Effector memory CD8-positive, alpha-beta T cell (primary cell): Measurements from ENCODE around the gene PPP1R13B.

Experiments
- ATAC-seq: fragments of 150-1000 bp; cut with Tn5 transposase; replicated peaks from 2 replicates; pipeline ENCODE4 v1.10.0; 2021; ENCODE audit warnings: mild to moderate bottlenecking, moderate library complexity
- DNase-seq, 3 experiments: peaks; one replicate each; pipeline ENCODE4 v3.0.0; 2021
- H3K27ac Mint-ChIP-seq, 2 donors: one replicate each; pipeline ENCODE4 v1.8.0; 2022; ENCODE audit warnings: mild to moderate bottlenecking in 2 of 2, mixed read lengths in 2 of 2, moderate library complexity in 2 of 2
- H3K27me3 Mint-ChIP-seq, 2 donors: one replicate each; pipeline ENCODE4 v1.8.0; 2022; ENCODE audit warnings: mixed read lengths in 2 of 2
- H3K36me3 Mint-ChIP-seq: one replicate; pipeline ENCODE4 v1.8.0; 2022; ENCODE audit warnings: mild to moderate bottlenecking, moderate library complexity, mixed read lengths; ENCODE audit not compliant: insufficient read depth
- H3K4me1 Mint-ChIP-seq, 2 donors: one replicate each; pipeline ENCODE4 v1.8.0; 2022; ENCODE audit warnings: low read depth in 2 of 2, mixed read lengths in 2 of 2
- H3K4me3 Mint-ChIP-seq, 2 donors: one replicate each; pipeline ENCODE4 v1.8.0; 2022; ENCODE audit warnings: mild to moderate bottlenecking in 2 of 2, mixed read lengths in 2 of 2, moderate library complexity in 2 of 2
- H3K9me3 Mint-ChIP-seq, 2 donors: one replicate each; pipeline ENCODE4 v1.8.0; 2022; ENCODE audit warnings: mixed read lengths in 2 of 2

The PPP1R13B gene

DNA sequence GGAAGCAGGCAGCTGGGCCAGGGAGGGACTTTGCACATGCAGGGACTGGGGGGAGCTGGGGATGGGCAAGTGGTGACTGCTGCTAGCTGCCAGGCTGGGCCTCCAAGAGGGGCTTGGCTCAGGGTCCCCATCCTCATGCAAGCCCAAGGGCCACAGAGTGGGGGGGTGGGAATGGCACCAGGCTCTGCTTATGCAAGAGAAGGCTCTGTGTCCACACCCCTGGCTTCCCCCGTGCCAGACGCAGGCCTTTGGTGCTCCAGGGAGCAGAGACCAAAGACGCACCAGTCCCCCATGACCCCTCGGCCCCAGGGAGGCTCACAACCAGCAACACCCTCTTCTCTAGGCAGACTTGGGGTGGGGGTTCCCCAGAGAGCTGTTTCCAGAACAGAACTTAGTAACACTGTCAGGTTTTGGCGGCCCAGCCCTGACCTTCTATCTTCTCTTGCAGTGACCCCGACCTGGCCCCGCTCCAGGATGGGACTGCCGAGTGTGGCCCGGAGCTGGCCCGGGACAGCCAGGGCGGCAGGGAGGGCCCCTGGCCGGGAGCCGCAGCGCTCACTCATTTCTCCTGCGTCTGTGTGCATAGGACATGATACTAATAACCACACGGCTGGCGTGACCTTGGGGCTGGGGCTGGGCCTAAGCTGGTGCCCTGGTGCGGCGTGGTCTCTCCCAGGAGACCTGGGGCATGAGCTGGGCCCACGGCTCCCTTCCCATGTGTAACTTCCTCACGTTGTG, 146.5 kb downstream of the PPP1R13B start:
- no peak for ATAC-seq
- Mint-ChIP-seq H3K27me3 (no peaks in the 10 kb centered on the region), H3K36me3 (peaks cover 24% of the 10 kb centered on the region), H3K4me1 (peaks cover 5 to 12% of the 10 kb centered on the region in 2 donors), H3K9me3 (no peaks in the 10 kb centered on the region), H3K4me3 (no peak overlapping the region), H3K27ac (no peak overlapping the region)
- no peak for DNase-seq

DNA sequence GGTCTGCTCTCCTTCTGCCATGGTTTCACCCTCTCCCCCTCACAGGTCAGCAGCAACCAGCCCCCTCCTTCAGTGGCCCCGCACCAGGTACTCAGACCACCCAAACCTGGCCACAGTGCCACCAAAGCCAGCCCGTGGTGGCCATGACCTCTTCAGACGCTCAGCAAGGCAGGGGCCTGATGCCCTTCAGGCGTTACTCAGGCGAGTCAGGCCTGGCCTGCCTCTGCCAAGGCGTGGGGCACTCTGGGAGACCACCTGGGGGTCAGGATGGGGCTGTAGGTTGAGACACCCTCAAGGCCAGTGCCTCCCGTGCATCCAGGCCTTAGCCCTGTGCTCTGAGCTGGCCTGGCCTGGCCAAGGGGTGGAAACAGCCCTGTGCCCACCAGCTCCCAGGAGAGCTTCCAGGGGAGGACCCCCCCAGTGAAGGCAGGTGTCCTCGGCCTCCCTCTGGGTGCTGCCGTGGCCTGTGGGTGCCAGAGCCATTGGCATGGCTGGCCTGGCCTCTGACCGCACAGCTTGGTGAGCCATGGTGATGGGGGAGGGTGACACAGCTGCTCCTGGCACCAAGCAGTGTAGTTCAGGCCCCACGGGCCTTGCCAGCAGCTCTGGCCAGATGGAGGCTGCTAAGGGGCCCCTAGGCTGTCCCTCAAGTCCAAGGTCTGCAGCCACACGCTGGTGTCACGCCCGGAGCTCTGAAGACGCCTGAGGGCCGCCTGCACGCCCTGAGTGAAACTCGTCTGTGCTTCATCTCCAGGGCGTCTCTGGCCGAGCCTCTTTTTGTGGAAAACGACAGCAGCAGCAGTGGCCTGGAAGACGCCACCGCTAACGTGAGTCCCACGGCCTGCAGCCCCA, 147.2 kb downstream of the PPP1R13B start:
- Mint-ChIP-seq H3K4me1 (peaks cover 8 to 14% of the 10 kb centered on the region in 2 donors), H3K4me3 (no peak overlapping the region), H3K27ac (peak overlapping the region; percentile 69 to 77), H3K9me3 (no peaks in the 10 kb centered on the region), H3K27me3 (no peaks in the 10 kb centered on the region), H3K36me3 (peaks cover 24% of the 10 kb centered on the region)
- DNase-seq (no peak), ATAC-seq (no peak)

DNA sequence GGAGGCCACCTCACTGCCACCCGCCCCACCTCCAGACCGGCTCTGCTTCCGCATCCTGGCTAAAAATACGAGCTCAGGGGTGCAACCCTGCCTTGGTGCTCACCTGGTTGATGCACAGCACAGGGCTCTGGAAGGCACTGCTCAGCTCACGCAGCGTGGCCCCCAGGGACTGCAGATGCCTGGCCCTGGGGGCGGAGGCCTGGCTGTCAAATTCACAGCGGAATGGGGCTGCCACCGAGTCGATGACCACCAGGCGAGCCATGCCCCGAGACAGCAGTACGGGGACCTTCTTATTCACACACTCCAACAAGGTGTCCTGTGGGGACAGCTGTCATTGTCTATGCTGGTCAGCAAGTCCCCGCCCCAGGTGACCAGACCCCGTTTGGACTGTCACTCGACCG, 148.1 kb downstream of the PPP1R13B start:
- Mint-ChIP-seq H3K27ac (peak overlapping the region in 1 of 2 donors; percentile 69), H3K36me3 (peaks cover 22% of the 10 kb centered on the region), H3K27me3 (no peaks in the 10 kb centered on the region), H3K4me3 (no peak overlapping the region), H3K4me1 (peaks cover 8 to 14% of the 10 kb centered on the region in 2 donors), H3K9me3 (no peaks in the 10 kb centered on the region)
- DNase-seq = no peak
- ATAC-seq = no peak

DNA sequence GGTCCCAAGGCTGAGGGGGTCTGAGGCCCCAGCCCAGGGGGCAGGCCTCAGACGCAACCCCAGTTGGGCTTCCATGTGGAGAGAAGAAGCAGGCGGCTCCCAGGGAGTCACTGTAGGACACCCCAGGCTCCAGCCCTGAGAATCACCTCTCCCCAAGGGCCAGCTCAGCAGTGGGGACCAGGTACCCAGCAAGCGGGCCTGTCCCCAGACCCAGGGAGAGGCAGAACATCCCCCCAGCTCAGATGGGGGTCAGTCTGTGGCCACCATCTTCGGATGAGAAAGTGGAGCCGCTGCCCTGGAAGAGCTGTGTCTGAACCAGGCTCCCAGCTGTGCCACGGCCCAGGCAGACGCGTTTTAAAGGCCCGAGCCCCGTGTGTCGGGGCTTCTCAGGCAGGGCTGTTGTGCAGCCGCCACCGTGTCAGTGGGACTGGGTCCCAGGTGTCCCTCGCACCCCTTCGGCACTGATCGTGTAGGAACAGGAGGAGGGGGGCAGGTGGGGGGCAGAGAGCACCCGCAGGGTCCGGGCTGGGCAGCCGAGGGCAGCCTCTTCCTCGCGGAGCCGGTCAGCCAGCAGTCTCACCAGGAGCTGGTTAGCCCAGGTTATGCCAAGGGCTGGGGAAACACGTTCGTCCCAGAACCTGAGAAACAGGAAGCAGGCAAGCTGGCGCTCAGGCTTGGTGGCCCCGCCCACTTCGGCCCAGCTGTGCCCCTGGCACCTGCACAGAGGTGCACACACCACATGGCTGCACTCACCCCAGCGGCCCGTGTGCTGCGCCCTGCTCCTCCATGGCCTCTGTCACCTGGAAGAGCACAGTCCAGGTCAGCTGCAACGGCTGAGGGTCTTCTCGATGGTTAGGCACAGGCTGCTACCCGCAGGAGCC, 148.8 kb downstream of the PPP1R13B start:
- H3K27me3 Mint-ChIP-seq = no peaks in the 10 kb centered on the region
- no peak overlapping the region for H3K27ac Mint-ChIP-seq
- ATAC-seq = no peak
- no peaks in the 10 kb centered on the region for H3K9me3 Mint-ChIP-seq
- peaks cover 8 to 11% of the 10 kb centered on the region in 2 donors for H3K4me1 Mint-ChIP-seq
- H3K36me3 Mint-ChIP-seq = peaks cover 24% of the 10 kb centered on the region
- H3K4me3 Mint-ChIP-seq = no peak overlapping the region
- no peak for DNase-seq

DNA sequence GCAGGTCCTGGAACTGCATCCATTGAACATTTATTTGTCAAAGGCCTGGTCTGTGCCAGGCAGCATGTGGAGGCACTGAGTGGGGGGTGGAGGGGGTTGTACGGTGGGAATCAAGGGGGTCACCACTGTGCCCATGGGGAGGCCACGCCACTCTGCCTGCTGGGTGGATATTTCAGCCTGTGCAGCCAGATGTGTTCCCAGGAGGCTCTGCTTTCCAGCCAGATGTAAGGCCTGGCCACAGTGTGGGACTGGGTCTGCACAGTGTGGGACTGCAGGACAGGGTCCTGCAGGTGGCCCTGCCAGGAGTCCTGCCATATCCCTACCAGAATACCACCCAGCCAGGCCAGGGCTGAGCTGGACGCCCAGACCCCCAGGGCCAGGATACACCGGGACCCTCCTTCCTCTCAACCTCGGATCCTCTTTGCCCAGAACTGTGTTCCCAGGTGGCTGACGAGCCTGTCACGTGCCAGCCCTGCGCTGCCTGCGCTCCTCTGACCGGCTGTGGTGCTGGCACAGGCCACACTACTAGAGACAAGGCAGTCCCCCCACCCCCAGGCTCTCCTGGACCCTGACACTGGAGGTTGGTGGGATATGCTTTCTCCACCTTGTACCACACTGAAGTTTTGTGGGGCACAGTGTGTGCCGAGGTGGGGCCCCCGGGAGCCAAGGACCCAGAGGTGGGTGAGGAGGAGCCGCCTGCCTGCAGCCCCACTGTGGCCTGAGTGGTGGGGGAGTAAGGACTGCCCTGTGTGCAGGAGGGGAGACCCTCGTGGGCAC, 149.6 kb downstream of the PPP1R13B start:
- no peak for ATAC-seq
- Mint-ChIP-seq H3K27me3 (no peaks in the 10 kb centered on the region), H3K4me1 (peaks cover 3 to 9% of the 10 kb centered on the region in 2 donors), H3K9me3 (no peaks in the 10 kb centered on the region), H3K27ac (no peak overlapping the region), H3K4me3 (no peak overlapping the region), H3K36me3 (peaks cover 28% of the 10 kb centered on the region)
- DNase-seq = no peak

DNA sequence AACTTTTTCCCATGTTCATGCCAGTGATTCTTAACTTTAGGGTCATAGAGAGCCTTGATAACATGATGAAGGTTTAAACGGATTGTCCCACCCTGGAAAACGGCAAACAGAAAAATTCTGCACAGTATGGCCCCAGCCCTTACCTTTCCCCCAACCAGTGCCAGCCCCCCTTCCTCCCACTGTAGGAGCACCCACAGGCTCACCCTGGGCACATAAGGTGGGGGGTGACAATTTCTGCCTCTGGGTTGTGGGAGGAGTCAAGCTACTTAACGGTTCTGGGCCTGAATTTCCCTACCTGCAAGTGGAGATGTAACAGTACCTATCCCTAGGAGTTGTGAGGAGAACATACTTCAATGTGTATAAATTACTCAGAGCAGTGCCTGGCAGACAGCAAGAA, 150.2 kb downstream of the PPP1R13B start:
- DNase-seq (no peak), ATAC-seq (no peak)
- Mint-ChIP-seq H3K27ac (no peak overlapping the region), H3K36me3 (peaks cover 31% of the 10 kb centered on the region), H3K4me1 (peaks cover 3 to 9% of the 10 kb centered on the region in 2 donors), H3K27me3 (no peaks in the 10 kb centered on the region), H3K9me3 (no peaks in the 10 kb centered on the region), H3K4me3 (no peak overlapping the region)

DNA sequence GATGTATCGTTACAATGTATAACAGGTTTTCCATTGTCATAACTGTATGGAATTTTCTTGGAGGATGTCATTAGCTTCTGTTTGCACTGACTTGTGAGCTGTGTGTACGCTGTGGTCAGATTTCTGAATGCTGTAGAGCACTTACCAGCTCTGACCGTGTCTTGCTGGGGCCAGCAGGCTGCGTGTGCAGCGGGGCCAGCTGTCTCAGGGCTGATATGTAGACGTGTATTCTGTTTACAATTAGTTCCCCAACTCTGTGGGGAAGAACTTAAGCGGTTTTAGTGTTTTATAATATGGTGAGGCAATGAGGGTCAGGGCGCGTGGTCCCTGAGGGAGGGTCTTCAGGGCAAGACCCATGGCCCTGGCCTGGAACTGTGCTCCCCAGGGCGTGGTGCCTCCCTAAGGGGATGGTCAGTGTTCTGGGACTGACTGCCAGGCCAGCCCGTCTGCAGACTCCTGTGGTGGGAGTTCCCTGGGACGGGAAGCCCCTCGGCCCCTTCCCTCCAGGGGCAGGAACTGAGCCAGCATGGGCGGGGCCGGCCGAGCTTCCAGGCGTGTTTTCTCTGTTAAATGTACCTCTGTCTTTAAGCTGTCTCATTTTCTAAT, 150.8 kb downstream of the PPP1R13B start:
- Mint-ChIP-seq H3K27me3 (no peaks in the 10 kb centered on the region), H3K9me3 (no peaks in the 10 kb centered on the region), H3K4me3 (no peak overlapping the region), H3K36me3 (peaks cover 28% of the 10 kb centered on the region), H3K27ac (peak overlapping the region in 1 of 2 donors; percentile 29), H3K4me1 (peaks cover 3 to 9% of the 10 kb centered on the region in 2 donors)
- ATAC-seq = no peak
- DNase-seq = no peak

DNA sequence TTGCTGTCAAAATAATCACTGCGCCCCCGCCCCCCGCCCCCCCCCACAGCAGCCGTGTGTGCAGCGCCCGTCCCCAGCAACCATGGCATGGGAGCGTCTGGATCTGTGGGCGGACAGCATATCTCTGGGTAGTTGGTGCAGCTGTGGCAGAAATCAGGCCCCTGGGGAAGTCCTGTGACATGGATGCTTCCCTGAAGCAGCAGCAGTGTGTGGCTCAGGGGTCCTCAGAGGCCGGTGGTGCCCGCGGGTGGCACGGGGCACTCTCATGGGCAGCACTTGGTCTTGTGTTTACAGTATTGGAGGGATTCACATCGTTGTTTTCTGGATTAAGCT, 151.3 kb downstream of the PPP1R13B start:
- ATAC-seq (no peak), DNase-seq (no peak)
- H3K27me3 Mint-ChIP-seq = no peaks in the 10 kb centered on the region
- H3K4me1 Mint-ChIP-seq = peaks cover 3 to 9% of the 10 kb centered on the region in 2 donors
- H3K36me3 Mint-ChIP-seq = peaks cover 31% of the 10 kb centered on the region
- no peaks in the 10 kb centered on the region for H3K9me3 Mint-ChIP-seq
- no peak overlapping the region for H3K4me3 Mint-ChIP-seq
- peak overlapping the region in 1 of 2 donors; percentile 29 for H3K27ac Mint-ChIP-seq

DNA sequence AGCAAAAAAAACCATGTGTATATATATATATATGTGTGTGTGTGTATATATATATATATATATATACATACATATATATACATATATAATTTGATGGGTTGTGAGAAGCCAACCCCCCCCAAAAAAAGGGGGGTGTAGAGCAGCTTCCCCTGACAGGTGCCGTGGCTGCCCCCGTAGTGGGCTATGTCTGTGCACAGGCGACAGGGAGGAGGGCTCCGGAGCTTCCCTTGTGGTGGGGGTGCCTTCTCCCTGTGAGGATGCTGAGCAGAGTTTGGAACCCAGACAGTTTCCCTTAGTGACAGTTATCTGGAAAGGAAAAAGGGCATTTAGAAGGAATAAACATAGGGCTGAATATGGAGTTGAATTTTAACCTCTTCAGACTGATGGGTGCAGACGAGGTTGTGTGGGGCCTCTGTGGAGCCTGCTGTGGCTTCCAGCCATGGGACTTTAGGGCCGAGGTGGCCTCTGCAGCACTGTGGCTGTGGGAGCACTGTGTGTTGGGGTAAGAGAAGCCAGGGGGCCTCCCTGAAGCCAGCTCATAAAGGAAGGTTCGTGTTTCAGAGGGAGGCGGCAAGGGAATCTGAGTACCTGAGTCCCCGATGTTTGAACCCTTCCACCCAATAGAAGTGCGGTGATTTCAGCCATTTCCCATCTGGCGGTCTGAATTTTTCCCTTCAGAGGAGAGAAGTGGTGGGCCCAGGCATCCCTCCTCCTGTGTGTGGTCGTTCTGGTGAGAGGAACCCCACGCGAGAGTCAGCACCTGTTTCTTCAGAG, 151.9 kb downstream of the PPP1R13B start:
- ATAC-seq (no peak), DNase-seq (no peak)
- Mint-ChIP-seq H3K9me3 (no peaks in the 10 kb centered on the region), H3K27ac (no peak overlapping the region), H3K36me3 (peaks cover 35% of the 10 kb centered on the region), H3K4me3 (no peak overlapping the region), H3K27me3 (no peaks in the 10 kb centered on the region), H3K4me1 (peaks cover 3 to 9% of the 10 kb centered on the region in 2 donors)

DNA sequence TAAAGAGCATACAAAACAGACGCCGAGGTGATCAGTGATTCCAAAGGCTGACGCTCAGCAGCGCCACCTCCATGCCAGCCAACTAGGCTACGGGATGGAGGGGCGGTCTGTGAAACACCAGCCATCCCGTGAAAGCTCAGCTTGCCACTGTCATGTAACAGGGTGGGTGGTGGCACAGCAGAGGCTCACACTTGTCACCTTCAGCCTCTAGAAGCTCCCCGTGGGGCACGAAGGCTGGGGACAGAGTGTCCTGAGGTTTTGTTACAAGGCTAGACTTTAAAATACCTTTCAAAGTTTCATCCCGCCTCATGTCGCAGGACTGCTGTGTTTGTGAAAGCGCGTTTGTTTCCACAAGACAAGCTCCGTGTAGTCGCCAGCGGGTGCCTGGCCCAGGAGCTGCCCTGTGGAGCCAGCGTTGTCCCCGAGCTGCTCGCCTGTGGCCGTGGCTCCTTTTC, 152.8 kb downstream of the PPP1R13B start:
- no peak for DNase-seq
- ATAC-seq = no peak
- H3K4me1 Mint-ChIP-seq = peaks cover 4 to 8% of the 10 kb centered on the region in 2 donors
- H3K36me3 Mint-ChIP-seq = peaks cover 33% of the 10 kb centered on the region
- no peak overlapping the region for H3K27ac Mint-ChIP-seq
- no peaks in the 10 kb centered on the region for H3K9me3 Mint-ChIP-seq
- H3K4me3 Mint-ChIP-seq = no peak overlapping the region
- H3K27me3 Mint-ChIP-seq = no peaks in the 10 kb centered on the region

DNA sequence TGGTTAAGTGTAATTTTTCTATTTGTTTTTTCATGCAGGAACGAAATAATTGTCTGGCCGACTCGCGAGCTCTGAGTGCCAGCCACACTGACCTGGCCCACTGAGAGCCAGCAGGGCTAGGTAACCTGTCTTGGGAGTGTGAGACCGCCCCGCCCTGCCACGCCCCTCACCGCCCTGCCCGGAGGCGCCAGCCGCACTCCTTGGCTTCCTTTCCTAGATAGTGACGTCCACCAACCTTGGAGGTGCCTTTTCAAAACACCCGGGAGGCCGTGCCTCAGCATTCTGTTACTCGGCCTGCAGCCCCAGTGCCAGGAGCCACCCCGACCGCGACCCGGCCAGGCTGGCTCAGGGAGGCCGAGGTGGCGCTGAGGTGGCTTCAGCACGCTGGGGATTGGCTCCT, 153.9 kb downstream of the PPP1R13B start:
- Mint-ChIP-seq H3K4me3 (no peak overlapping the region), H3K27ac (peak overlapping the region in 1 of 2 donors; percentile 29), H3K27me3 (no peaks in the 10 kb centered on the region), H3K9me3 (no peaks in the 10 kb centered on the region), H3K36me3 (peaks cover 34% of the 10 kb centered on the region), H3K4me1 (peaks cover 6 to 8% of the 10 kb centered on the region in 2 donors)
- no peak for ATAC-seq
- no peak for DNase-seq

DNA sequence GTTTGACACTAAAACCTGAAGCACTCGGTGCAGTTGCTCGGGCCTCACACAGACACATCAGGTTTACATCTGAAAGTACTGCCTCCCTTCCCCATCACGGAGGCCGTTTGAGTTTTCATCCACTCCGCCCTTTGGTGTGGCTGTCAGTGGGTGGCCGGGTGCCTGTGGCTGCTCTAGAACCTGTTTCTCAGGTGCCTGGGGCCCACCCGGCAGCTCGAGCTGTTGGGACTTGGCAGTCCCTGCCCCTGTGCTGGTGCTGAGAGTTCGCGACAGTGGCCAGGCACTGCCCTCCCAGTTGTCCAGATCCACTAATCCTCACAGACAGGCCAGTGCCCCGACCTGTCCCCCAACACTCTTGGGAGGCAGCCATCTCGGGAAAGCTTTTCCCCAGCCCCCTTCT, 154.5 kb downstream of the PPP1R13B start:
- DNase-seq (no peak), ATAC-seq (no peak)
- Mint-ChIP-seq H3K4me1 (peaks cover 6 to 9% of the 10 kb centered on the region in 2 donors), H3K27me3 (no peaks in the 10 kb centered on the region), H3K36me3 (peaks cover 40% of the 10 kb centered on the region), H3K4me3 (no peak overlapping the region), H3K27ac (no peak overlapping the region), H3K9me3 (no peaks in the 10 kb centered on the region)
